Mucosa of gallbladder (tissue), 1 donor: ENCODE data around the gene RNF133. TPM values are rescaled to one million over a fixed set of nuclear protein-coding genes. Genes with fewer than 3 reads are reported as not detected.
"Not testable (repeated sequence)": the region's sequence is repeated elsewhere in the genome, so short reads cannot be mapped to it uniquely, and the experiment has no call there.

ENCODE experiments used
- DNase-seq: peaks from one replicate; pipeline ENCODE4 v3.0.0-alpha.2; 2020; ENCODE audit warnings: low spot score
- total RNA-seq: library from RNA; stranded (reverse); gene quantifications from one replicate; pipeline ENCODE4 v1.2.1, GENCODE V29; 2021
- donor health status: DM: no; HTN: no; CAD: no.

RNF133 gene
- total RNA-seq, 1 donor from 2014 or later = 1.4 TPM

DNA sequence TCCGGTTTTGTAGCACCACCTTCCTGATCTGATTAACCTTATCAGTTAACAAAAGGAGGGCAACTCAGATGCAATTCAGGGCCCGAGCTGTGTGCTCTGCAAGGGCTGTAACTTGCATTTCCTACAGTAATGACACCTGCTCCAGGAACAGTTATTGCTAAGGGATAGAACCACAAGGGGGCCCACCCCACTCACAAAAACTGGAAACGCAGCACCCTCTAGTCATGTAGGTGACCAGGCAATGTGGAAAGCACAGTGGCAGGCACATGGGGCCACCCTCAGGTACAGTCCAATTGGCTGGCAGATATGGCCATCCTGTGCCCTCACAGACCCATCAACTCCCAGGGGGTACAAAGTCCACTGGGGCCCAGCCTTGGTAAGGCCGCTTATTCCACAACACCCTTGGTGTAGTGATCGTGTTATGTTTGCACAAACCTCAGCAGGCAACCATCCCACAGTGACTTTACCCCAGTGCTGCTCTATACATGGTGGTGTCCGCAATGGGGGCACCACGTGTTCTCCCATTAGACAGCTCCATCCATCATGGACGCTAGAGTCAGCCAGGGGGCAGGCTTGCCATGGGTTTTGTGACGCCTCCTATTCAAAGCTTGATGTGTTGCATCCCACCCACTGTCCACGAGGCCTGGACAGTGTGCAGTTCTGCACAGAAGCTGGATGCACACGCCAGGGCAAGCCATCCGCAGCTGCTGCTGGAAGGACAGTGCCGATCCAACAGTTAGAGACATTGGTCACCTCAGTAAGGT is 9.4 kb downstream of the RNF133 start:
- no peak for DNase-seq

DNA sequence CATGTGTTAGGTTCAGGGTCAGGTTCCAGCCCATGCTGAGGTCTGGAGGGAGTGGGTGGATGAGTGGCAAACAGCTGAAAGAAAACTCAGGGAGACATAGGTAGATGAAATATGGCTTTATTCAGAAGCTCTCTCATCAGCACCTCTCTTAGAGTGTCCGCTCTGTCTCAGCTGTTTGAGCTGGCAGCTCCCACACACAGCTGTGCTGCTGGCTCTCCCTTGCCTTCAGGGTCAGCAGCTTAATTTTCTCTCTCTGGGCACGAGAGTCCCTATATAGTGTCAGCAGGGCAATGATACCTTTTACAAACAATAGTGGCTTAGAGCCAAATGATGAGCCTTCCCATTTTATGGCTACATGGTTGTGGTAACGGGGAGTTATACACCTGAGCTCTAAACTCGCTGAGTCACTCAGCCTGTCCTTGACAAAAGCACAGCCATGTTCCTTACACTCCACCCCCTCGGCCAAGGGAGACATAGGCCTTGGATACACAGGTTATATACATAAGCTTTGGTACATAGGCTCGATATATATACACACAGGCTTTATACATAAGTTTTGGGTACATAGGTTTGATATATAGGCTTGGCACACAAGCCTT is 10.4 kb downstream of the RNF133 start:
- no peak for DNase-seq

DNA sequence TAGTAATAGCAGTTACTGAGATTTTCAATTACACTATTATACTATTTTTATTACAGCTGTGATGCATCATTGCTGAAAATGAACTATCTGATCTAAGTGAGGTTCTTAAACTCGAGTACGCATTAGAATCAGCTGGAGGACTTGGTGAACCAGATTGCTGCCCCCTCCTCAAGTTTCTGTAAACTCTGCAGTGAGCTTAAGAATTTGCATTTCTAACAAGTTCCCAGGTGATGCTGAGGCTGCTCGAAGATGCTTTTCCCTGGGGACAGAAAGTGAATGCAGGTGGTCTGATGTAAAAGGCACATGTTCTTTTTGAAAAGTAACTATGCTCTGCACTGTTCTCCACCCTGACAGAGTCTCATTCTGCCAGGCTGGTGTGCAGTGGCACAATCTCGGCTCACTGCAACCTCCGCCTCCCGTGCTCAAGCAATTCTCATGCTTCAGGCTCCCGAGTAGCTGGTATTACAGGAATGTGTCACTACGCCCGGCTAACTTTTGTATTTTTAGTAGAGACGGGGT is 12.5 kb downstream of the RNF133 start:
- no peak for DNase-seq

DNA sequence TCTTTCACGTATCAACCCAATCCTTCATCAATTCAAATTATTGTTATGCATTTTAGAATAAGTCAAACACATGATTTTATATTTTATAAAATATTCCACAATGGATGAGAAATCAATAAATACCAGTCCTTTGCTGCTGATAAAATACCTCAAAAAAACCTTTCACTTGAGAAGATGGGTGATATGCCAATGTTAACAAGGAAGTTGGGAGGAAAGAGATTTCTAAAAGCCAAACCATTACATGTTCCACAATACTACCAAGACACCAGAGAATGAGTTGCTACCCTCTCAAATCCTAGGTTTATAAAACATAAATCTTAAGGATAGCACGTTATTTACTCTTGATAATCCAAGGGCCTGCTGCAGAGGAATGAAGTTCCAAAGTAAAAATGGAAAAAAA is 14.4 kb downstream of the RNF133 start:
- no peak for DNase-seq

DNA sequence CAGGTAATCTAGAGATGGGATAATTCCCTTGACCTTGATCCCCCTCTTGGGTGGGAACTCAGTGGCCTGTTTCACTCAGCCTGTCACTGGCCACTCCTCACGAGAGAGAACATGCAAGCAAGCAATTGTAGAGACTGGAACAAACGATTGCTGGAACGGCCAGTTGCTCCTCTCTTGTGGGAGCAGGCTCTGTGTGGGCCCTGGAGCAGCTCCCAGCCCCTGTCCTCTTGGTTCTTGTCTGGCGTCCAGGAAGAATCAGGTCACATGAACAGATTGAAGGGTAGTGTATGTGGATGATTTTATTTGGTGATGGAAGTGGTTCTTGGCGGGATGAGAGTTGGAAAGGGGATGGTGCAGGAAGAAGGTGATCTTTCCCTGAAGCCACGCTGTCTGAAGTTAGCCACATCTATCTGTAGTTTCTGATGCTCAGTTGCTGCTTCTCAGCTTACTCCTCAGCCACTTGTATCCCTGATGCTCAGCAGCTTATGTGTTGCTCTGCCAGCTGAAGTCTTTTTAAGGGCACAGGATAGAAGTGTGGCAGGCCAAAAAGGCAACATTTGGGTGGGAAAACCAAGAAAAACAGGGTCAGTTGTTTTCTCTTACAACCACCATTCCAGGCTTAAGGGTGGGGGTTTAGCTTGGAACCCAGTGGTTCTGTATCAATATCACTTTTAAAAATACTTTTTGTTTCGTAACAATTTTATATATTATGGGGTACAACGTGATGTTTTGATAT is 15.9 kb downstream of the RNF133 start:
- no peak for DNase-seq

DNA sequence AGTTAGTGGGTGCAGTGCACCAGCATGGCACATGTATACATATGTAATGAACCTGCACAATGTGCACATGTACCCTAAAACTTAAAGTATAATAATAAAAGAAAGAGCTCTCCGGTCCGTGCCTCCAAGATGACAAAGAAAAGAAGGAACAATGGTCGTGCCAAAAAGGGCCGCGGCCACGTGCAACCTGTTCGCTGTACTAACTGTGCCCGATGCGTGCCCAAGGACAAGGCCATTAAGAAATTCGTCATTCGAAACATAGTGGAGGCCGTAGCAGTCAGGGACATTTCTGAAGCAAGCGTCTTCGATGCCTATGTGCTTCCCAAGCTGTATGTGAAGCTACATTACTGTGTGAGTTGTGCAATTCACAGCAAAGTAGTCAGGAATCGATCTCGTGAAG is 17.7 kb downstream of the RNF133 start:
- DNase-seq = not testable (repeated sequence)

DNA sequence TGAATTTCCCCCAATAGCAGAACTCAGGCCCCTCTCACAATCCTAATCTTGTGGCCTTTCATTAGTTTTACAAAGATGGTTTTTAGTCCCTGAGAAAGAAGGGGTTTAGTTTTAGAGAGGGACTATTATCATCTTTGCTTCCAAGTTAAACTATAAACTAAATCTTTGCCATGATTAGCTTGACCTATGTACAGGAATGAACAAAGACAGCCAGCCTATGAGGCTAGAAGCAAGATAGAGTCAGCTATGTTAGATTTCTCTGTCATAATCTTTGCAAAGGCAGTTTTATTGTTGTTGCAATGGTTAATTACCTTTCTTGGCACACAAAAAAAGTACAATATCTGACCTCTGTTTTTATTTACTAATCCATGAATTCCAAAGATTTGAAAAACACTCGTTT is 19.1 kb downstream of the RNF133 start:
- DNase-seq = no peak

DNA sequence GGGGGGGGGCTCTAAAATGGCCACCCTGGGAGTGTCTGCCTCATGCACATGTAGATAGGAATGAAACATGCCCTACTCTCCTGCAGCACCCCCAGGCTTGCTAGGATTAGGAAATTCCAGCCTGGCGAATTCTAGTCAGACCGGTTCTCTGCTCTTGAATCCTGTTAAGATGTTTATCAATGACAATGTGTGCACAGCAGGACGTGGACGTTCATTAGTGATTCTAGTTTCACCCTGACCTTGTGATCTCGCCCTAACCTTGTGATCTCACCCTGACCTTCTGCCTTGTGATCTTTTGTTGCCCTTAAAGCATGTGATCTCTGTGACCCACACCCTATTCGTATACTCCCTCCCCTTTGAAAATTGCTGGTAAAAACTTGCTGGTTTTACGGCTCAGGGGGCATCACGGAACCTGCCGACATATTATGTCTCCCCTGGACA is 19.6 kb downstream of the RNF133 start:
- peak; percentile 76 for DNase-seq

DNA sequence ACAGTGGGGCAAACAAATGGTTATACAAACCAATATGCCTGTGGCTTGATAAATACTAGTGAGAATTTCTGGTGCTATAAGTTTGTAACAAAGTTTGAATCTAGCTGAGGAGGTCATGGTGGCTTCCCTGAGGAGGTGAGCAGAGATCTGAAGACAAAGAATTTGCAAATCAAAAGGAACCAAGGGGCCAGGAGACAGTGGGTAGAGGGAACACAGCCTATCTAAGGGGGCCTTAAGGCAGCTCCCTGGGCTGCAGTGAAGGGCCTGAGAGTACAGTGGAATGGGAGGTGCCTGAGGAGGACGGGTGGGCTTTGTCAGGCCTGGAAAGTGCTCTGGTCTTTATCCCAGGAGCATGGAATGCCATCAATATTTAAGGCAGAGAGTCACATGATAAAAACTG is 21.8 kb downstream of the RNF133 start:
- no peak for DNase-seq

DNA sequence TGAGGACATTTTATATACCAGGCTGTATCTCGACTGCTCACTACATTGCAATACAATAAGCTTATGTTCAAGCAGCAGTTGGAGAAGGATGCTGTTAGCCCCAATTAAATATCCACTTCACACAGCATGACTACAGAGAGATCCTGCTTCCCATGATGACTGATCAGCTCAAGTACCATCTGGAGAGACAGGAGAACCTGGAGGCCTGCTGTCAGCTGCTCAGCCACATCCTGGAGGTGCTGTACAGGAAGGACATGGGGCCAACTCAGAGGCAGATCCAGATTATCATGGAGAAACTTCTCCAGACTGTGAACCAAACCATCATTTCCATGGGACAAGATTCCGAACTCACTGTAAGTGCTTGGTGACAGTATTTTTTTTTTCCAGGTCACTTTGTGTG is 22.5 kb downstream of the RNF133 start:
- DNase-seq = no peak

DNA sequence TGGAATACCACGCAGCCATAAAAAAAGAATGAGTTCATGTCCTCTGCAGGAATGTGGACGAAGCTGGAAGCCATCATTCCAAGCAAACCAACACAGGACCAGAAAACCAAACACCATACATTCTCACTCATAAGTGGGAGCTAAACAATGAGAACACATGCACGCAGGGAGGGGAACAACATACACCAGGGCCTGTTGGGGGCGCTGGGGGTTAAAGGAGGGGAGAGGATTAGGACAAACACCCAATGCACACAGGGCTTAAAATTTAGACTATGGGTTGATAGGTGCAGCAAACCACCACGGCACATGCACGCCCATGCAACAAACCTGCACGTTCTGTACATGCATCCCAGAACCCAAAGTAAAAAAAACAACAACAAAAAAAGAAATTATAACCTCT is 23.3 kb downstream of the RNF133 start:
- DNase-seq = no peak

DNA sequence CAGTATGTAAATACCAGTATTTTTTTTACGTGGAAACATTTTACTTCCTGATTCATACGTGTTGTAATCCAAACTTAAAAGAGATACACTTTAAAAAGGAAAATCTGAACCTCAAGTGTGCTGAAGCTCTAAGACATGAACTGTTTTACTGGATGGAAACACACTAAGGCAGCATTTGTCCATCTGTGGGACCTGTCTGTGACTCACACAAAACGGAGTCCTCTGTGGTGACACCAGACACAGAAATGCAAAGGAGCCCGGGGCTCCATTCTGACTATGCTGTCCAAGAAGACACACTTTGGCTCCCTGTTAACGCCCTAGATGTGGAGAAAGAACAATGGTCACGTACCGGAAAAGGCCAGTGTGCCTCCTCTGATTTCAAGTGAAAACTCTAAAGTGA is 23.9 kb downstream of the RNF133 start:
- no peak for DNase-seq

DNA sequence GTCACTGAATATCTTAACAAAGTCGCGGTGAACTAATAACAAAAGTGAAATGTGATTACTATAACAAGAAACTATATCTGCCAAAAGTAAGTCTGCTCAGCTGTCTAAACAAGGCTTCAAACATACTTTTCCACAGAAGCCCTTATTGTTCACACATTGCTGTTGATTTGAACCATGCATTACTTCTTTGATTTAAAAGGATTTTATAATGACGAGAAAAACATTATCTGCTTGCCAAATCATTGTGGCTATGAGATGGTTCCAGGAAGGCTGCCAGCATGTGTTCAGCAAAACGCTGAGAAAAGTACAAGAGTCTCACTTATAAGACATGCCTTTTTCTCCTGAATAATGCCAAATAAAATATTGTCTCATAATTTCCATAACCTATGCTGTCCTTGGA is 24.4 kb downstream of the RNF133 start:
- DNase-seq = no peak

DNA sequence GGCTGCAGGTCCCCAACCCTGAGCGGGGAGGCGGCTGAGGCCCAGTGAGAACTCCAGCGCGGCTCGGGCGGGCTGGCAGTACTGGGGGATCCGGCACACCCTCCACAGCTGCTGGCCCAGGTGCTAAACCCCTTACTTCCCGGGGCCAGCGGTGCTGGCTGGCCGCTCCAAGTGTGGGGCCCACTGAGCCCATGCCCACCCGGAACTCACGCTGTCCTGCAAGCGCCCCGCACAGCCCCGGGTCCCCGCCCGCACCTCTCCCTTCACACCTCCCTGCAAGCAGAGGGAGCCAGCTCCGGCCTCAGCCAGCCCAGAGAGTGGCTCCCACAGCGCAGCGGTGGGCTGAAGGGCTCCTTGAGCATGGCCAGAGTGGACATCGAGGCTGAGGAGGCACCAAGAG is 25.0 kb downstream of the RNF133 start:
- DNase-seq = no peak

DNA sequence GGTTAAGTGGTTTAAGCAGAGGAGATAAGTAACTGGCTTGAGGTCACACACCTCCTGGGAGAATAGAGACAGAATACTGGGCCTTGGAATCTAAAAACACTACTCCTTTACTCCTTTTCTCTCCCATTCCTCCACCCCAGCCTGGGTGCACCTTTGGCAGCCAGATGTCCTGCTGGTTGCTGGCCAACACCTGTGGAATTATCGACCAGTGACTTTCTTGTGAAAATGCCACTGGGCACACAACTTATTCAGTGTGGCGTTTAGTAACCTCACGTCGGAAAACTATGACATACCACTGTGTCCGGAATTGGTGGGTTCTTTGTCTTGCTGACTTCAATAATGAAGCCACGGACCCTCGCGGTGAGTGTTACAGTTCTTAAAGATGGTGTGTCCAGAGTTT is 26.4 kb downstream of the RNF133 start:
- DNase-seq = no peak

DNA sequence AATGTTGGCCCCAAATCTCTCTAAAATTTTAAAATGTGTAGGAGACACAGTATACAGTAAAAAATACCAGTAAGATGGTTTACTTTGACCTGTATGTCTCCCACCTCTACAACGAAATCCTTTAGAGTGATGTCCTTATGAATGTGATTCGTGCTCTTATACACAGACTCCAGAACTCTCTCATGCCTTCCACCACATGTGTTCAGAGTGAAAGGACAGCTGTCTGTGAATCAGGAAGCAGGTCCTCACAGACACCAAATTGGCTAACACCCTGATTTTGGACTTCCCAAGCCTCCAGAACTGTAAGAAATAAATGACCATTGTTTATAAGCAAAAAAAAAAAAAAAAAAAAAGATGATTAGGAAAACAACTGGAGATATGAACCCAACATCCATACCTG is 35.2 kb downstream of the RNF133 start:
- no peak for DNase-seq

DNA sequence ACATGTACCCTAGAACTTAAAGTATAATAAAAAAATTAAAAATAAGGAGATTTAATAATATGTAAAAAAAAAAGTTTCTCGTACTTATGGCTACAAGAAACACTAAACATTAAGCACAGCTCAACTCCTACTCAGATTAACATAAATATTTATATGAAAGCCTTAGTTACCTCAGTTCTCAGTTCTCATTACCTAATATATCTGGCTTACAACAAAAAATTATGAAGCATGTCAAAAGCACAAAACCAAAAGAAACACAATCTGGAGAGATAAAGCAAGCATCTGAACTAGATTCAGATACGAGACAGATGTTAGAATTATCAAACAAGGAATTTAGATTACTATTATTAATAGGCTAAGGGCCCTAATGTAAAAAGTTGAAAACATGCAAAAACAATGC is 40.1 kb downstream of the RNF133 start:
- DNase-seq = no peak

DNA sequence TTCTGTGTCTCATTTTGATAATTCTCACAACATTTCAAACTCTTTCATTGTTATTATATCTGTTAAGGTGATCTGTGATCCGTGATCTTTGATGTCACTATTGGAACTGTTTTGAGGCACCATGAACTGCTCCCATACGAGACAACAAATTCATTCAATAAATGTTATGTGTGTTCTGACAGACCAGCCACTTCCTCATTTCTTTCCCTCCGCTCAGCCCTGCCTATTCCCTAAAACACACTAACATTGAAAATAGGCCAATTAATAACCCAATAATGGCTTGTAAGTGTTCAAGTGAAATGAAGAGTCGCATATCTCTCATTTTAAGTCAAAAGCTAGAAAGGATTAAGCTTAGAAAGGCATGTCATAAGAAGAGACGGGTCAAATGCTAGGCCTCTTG is 45.2 kb downstream of the RNF133 start:
- no peak for DNase-seq

DNA sequence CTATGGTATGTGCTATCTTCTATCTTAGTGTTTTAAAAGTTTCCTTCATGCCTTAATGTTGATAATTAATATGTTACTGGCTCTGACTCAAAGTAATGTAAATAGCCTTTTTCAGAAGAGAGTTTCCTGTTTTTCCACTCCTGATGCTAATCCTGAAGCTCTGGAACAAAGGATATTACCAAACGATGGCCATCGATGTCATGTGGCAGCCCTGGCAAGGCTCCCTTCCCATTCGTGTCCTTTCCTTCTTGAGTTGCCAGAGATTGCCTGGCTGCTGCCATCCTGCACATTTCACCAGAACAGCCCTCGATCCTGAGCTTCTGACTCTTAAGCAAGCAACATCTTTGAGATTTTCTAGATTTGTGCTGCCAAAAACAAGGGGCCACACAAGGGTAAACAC is 46.0 kb downstream of the RNF133 start:
- peak; percentile 74 for DNase-seq

DNA sequence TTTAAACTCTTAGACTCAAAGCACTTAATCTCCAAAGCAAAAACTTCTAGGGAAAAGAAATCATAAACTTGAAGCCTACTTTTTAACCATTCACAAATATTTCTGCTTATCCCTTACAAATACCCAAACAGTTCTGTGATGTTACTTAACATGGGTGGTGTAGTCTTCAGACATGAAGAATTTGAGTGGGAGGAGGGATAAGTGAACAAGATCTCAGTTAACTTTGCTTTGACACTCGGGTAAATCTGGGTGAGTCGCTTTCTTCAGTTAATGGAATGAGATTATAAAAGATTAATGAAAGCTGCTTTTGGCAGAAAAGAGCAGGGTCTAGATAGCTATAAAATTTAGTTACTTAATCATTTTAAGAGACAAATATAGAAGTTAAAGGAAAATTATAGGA is 47.5 kb downstream of the RNF133 start:
- no peak for DNase-seq
